Activated CD8-positive, alpha-beta memory T cell treated with anti-CD3 and anti-CD28 coated beads for 1 hour (primary cell): ENCODE data around the gene MTERF4.

Experiments used
- DNase-seq, 2 donors: peaks; one replicate each; pipeline ENCODE4 v3.0.0-alpha.2; 2020; ENCODE audit warnings: low read depth in 1 of 2; ENCODE audit errors: extremely low read depth in 1 of 2

MTERF4 gene

DNA sequence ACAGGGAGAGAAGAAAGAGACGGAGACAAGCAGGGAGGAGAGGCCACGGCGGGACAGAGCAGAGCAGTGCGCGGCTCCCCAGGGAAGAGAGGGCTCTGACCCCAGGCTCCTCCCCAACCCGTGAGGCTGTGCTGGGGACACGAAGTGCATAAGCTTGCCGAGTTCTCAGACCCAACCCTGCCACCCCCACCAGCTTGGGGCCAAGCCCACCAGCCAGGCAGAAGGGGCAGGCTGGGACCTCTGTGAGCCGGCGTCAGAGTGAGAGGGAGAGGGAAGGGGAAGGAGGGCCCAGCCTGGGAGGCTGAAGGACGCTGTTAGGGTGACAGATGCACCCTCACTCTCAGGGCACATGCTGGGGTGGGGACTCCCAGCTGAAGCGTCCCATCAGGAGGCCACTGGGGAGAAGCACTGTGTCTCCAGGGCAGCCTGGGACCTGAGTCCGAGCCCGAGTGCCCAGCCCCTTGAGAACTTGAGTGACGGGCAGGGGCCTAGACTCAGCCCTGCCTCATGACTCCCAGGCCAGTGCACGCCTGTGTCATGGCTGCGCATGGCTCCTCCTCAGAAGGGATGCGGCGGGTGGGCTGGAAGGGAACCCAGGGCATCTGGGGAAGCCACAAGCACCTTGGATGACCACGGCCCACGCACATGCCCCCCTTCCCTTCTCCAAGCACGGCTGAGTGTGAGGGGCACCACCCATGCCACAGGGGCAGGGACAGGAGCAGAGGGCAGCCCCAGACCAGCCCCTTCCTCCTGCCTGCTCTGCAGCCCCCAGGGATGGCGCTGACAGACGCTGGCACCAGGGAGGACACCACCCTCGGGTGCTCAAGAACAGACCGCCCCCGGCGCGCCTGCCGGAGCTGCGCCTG is 31.0 kb downstream of the MTERF4 start:
- no peak for DNase-seq

GRCh38 chr2:241070361-241070760 is 31.7 kb downstream of the MTERF4 start:
- no peak for DNase-seq

DNA sequence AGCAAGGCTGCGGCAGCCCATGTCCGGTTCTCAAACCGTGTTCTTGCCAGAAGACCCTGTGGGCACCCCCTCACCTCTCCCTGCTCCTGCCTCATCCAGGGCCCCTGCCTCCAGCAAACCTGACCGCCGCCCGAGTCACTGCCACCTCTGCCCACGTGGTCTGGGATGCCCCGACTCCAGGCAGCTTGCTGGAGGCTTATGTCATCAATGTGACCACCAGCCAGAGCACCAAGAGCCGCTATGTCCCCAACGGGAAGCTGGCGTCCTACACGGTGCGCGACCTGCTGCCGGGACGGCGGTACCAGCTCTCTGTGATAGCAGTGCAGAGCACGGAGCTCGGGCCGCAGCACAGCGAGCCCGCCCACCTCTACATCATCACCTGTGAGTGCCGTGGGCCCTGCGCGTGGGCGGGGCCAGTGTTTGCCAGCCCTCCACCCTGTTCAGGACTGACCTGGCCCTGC is 32.2 kb downstream of the MTERF4 start:
- DNase-seq: no peak

- no peak for DNase-seq
Observed at GRCh38 chr2:241068942-241069810, 32.9 kb downstream of the MTERF4 start.

DNA sequence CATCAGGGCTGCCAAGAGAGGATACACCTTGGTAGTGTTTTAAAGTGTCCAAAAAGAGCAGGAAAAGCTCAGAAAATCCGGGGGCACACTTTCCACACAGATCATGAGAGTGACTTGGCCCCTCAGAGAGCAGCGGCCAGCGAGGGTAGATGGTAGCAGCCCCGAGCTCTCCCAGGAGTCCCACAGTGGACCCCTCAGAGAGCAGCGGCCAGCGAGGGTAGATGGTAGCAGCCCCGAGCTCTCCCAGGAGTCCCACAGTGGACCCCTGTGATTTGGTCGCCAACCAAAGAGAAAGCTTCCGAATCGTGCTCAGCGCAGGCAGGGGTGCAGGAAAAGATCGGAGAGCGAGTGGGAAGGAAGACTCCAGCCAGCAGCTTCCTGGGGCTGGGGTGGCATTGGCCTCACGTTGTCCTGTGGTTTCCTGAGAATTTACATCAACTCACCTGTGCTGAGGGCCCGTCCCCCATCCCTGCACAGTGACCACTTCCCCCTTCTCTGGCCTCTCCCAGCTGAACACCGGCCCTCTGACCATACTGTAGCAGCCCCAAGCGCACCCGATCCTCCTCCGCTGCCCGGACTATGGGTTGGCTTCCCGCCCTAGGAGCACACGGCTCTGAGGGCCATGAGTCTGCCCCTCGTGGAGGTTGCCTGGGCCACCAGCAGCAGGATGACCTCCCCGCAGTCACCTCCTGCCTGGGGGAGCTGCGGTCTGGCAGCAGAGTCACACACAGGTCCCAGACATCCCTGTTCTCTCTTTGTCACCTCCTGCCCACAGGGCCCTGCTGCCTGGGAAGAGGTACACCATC is 33.7 kb downstream of the MTERF4 start:
- DNase-seq: no peak

DNA sequence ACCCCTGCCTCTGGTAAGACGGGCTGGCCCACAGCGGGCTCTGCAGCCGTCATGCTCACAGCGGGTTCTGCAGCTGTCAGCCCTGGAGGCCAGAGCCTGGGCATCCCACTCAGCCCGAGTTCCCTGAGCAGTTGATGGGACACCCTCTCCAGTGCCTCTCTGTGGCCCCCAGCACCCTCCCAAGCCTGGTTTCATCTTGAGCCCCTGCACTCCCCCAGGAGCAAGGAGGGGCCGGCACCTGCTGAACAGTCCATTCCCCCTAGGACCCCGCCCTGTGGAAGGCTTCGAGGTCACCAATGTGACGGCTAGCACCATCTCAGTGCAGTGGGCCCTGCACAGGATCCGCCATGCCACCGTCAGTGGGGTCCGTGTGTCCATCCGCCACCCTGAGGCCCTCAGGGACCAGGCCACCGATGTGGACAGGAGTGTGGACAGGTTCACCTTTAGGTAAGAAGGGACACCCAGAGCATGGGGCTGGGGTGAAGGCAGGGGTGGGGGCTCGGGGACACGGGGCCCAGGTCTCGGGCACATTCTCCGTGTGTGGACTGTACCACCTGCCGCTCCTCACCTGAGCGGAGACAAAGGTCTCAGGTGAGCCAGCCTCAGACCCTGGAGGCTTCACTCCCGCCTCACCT is 34.5 kb downstream of the MTERF4 start:
- DNase-seq: no peak

- DNase-seq: no peak
Observed at GRCh38 chr2:241066893-241067341, 35.2 kb downstream of the MTERF4 start.

GRCh38 chr2:241066171-241066892 is 35.8 kb downstream of the MTERF4 start:
- DNase-seq: no peak

DNA sequence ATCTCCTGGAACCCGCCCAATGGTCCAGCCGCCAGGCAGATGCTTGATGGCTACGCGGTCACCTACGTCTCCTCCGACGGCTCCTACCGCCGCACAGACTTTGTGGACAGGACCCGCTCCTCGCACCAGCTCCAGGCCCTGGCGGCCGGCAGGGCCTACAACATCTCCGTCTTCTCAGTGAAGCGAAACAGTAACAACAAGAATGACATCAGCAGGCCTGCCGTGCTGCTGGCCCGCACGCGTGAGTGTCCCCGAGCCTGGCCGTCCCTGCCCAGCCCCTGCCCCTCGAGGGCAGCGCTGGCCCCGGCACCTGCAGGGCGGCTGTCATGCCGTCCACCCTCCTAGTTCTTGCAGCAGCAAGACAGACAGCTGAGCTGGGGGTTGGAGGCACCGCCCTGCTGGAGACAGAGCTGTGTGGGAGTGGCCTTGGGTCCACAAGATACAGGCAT is 36.7 kb downstream of the MTERF4 start:
- DNase-seq: no peak

- no peak for DNase-seq
Observed at GRCh38 chr2:241064802-241065354, 37.2 kb downstream of the MTERF4 start.

DNA sequence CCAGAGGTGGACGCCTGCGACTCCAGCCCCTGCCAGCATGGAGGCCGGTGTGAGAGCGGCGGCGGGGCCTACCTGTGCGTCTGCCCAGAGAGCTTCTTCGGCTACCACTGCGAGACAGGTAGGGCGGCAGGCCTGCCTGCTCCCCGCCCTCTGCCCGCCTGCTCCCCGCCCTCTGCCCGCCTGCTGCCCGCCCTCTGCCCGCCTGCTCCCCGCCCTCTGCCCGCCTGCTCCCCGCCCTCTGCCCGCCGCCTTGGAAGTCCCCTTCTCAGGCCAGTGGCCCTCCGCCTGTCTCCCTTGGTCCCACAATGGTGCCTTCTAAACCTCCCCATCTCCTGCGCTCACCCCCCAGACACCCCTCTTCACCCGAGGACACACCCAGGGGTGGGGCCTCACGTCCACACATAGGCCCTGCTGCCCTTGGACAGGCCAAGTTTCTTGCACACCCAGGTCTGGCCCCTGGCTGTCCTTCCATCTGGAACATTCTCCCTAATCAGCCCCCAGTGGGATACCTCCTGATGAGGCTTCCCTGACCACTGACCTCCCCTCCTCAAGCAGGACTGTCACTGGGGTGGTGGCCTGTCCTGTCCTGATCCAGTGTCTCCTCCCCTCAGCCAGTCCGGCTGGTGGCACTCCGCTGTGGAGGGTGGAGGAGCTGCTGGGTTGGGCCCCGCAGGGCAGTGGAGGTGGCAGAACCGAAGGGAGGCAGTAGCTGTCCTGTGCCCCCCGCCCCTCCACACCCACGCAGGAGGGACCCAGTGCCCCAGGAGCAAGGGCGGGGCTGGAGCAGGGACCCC is 37.9 kb downstream of the MTERF4 start:
- peak; percentile 14 to 24 for DNase-seq

- no peak for DNase-seq
Observed at GRCh38 chr2:241063587-241063986, 38.5 kb downstream of the MTERF4 start.

DNA sequence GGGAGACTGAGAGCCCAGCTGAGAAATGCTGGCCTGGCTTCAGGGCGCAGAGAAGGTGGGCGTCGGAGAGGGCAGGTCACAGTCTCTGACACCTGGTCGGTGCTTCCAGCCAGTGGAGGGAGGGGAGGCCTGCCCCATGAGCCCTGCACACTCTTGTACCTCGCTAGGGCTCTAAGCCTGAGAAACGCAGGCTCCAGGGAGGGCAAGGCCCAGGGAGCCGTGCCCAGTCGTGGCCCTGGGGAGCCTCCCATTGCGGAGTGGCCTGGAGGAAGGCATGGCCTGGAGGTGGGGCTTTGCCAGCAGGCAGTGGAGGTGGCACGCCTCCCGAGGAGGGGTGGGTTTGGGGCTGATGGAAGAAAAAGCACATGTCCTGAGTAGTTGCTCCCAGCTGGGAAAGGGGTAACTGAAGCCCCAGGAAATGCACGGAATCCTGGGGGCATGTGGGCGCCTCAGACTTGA is 39.0 kb downstream of the MTERF4 start:
- DNase-seq: no peak

GRCh38 chr2:241062389-241063092 is 39.5 kb downstream of the MTERF4 start:
- DNase-seq: no peak

DNA sequence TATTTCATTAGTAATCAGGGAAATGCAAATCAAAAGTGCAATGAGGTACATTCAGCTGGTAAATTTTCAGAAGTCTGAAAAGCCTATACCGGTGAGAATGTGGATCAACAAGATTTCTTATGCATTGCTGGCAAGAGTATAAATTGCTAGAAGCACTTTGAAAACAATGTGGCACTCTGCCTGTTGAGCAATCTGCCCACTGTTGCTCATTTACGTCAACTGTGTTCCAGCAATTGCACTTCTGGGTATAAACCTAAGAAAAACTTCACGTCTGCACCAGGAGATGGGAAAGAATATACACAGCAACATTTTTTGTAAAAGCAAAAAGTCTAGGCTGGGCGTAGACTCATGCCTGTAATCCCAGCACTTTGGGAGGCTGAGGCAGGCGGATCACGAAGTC is 40.8 kb downstream of the MTERF4 start:
- no peak for DNase-seq

DNA sequence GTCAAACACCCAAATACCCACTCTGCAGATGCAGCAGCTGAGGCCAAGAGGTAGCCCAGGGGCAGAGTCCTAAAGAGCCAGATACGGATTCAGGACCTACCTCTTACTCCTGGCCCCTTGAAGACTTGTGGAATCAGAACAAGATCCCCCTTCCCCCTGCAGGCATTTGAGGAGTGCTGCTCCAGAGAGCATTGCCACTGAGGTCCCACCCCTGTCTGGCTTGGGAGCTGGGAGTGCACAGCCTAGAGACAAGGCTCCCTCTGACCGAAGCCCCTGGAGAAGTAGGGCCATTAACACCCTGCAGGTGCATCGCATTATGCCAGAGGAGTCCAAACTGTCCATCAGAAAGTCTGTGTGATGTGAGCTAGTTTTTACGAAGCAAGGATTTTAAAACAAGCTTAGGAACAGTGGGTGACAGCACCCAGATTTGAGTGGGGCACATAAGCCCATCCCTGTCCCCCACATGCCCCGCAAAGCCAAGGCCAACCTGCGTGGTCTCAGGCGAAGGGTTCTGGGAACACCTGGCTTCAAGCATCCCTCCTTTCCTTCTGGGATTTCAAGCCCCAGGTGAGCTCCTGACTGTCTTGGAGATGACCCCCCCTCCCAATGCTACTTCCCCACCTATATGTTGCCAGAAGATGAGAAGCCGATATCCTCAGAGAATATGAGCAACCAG is 48.4 kb downstream of the MTERF4 start:
- no peak for DNase-seq

DNA sequence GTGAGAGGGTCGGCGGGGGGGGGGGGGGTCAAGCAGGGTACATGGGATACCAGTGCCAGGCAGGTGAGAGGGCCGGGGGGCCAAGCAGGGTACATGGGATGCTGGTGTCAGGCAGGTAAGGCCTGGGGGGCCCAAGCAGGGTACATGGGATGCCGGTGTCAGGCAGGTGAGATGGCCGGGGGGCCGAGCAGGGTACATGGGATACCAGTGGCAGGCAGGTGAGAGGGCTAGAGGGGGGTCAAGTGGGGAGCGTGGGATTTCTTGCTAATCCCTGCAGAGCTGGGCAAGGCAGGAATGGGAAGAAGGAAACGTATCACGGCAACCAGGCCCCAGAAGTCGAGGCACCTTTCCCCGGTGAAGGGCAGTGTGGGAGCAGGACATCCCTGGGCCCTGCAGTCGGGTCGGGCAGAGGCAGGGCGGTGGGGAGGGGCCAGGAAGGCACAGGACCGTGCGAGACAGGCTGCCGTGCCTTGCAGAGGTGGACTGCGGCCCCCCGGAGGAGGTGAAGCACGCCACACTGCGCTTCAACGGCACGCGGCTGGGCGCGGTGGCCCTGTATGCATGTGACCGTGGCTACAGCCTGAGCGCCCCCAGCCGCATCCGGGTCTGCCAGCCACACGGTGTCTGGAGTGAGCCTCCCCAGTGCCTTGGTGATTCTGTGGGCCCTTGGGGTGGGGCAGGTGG is 49.3 kb downstream of the MTERF4 start:
- DNase-seq: no peak
